HG03342 (cell line): ENCODE measurements around the gene LLGL1.

Experiments used
- ATAC-seq: cut with Tn5 transposase; IDR thresholded peaks from one replicate; pipeline ENCODE4 v1.9.1; 2021; ENCODE audit warnings: mild to moderate bottlenecking, moderate library complexity; ENCODE audit not compliant: unreplicated experiment

Gene LLGL1

DNA sequence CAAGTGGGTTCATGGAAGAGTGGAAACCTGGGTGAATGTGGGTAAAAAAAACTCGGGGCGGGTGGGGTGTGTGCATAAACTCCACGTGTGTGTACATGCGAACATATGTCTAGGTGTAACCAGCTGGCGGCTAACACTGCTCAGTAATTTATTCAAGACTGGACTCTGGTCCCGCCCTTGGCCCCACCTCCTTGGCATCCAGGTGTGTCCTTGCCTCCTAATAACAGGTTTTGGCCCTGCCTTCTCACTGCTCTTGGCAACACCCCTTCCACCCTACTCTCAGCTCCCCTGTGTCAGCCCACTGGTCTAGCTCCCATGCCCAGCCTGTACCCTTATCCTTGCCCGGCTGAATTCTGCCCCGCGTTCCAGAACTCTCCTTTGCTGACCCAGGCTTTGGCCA lies 24.8 kb downstream of the LLGL1 start:
- no peak for ATAC-seq

DNA sequence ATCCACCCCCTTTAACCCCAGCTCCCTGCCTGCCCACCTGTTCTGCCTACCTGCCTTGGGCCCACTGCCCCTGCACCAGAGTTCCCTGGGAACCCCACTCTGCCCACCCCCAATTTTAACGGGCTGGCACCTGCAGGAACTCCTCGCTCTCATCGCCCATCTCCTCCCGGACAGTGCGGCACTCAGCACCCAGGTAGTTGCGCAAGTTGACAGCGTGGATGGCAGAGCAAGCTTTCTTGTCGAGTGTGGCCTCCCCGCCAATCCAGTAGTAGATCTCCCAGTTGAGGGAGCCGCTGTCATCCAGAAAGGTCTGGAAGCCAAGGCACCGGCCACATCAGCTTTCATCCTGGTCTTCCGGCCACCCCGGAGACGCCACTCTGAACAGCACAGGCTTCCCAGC lies 25.3 kb downstream of the LLGL1 start:
- no peak for ATAC-seq

DNA sequence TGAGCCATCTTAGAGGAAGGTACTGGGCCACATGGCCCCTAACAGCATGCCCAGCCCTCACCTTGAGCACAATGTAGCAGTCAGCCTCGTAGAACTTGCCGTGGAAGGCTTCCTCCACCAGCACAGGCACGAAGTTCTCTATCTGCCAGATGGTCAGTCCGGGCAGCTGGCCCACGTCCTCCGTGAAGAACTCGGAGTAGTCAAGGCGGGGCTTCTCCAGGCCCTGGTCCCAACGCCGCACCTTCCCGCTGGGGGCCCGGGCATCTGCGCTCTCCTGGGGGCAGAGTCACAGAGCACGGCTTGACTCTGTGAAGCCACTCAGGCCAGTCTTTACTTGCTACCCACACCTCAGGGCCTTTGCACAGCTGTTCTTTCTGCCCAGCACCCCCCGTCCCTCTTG lies 25.8 kb downstream of the LLGL1 start:
- ATAC-seq, result no peak

DNA sequence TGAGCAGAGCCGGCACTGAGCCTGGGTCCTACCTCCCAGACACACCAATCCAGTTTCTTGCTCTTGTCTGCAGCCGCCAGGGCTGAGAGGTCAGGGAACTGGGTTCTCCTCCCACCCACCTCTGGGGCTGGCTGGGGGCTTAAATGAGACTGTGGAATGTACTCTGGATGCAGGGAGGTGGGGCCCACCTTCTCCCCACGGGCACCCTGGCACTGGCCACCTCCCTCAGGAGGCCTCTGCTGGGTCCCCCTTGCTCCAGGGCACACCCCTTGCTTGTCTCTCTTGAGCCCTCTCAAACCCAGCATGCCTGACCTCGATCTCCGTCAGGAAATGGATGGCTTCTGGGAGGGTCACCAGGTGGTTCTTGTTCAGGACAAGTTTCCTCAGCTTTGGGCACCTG lies 26.7 kb downstream of the LLGL1 start:
- ATAC-seq, result no peak

DNA sequence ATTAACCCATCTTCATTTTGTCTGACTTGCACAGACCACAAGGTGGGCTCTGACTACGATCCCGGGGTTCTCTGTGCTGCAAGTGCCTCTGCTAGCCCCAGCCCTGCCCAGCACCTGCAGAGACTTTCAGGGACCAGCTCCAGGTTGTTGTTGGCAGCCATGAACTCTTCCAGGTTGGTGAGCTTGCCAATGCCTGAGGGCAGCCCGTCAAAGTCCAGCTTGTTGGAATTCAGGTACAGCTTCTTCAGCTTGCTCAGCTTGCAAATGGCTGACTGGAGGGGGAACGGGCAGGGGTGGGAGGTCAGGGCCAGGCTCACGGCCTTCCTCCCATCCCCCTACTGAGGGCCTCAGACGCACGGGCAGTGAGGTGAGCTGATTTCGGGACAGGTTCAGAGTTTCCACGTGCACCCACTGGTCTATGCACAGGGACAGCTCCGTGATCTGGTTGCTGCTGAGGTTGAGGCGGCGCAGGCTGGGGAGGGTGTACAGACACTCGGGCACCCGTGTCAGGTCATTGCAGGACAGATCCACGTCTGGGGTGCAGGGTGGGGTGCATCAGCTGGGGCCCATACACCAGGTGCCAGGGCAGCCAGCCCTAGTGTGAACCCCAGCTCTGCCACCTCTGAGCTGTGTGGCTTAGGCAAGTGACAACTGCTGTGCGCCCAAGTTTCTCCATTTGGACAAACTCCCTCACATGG lies 27.9 kb downstream of the LLGL1 start:
- no peak for ATAC-seq

DNA sequence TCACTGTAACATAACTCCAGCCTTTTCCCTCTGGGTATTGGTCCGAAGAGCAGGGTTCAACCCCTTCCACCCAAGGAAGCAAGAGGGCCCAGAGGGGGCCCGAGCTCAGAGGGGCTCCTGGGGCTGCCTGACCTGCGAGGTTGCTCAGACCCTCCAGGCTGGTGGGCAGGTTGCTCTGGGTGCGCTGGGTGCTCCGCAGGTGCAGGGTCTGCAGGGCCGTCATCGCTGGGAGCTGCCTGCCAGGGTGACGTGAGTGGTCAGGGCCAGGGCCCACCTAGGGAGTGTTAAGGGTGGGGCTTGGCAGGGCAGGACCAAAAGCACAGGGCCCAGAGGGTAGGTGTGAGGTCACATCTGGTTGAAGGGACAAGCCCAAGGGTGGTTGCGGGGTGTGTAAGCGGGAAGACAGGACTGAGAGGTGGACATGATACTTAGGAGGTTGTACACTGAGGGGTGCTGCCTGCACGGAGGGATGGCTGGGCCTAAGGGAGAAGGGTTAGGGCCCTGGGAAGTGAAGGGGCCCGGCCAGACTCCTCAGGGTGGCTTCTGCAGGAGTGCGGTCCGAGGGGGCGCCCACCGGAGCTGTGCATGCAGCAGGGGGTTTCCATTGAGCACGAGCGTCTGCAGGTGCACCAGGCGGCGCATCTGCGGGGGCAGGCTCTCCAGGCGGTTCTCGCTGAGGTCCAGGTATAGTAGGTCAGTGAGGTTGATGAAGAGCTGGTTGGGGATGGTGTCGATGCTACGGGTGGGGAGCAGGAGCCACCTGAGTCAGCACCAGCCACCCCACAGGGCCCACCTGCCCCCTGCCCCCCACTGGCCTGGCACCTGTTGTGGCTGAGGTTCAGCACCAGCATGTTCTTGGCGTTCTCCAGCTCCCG lies 28.7 kb downstream of the LLGL1 start:
- ATAC-seq, result no peak

DNA sequence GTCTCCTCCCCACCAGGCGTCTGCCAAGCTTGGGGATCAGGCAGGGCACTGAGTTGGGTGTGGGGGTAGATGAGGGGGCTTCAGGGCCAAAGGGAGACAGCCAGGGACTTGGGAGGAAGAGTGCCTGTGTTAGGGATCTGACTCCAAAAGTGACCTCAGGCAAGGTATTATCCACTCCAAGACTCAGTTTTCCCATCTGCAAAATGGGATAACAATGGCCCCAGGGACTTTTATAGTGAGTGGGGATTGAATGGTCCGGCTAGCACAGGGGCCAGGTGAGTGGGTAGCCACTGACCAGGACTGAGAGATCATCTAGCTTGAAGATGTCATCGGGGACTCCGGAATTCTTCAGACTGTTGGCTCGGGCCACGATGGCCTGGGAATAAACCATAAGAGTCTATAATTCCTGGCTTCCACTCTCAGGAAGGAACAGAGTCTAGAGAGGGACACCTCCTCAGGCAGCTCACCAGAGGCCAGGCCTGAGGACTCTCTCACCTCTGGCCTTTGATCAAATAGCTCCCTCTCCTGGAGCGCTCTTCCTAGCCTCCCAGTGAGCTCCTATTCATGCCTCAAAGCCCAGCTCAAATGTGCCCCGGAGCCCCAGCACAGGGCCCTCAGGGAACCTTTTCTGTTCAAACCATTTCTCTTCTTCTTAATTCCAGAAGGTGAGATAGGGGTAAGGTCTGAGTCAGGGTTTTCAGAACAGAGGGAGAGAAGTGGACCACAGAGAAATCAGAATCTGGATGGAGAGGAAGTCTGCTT lies 29.6 kb downstream of the LLGL1 start:
- no peak for ATAC-seq

DNA sequence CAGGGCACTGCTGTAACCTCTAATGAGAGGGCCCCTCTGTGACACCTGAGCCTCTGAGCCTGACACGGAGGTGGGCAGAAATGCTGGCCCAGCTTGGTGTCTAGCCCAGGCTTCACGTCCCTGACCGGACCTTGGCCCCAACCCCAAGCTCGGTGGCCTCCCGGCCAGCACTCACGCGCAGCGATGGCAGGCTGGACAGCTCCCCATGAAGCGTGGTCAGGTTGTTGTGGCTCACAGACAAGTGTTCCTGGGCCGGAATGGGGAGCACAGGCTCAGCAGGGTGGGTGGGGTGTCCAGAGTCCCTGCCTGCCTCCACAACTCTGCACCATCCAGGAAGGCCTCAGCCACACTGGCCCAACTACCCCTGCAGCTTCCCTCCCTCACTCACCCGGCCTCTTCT lies 30.9 kb downstream of the LLGL1 start:
- ATAC-seq, result no peak

DNA sequence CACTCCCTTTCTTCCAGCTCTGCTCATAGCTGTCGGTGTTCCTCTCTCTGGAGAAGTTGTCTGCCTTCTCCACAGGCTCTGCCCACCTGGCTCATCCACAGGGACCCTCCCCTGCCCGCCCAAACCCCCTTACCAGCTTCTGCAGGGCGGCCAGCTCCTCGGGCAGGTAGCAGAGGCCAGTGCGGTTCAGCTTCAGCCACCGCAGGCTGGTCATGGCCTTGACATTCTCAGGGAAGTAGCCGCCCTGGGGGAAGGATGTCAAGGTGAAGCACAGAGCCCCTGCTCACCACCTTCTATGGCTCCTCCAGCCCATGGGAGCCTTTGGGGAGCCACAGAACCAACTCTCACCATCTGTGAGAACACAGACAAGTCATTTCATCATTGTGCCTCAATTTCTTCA lies 31.3 kb downstream of the LLGL1 start:
- ATAC-seq, result no peak

DNA sequence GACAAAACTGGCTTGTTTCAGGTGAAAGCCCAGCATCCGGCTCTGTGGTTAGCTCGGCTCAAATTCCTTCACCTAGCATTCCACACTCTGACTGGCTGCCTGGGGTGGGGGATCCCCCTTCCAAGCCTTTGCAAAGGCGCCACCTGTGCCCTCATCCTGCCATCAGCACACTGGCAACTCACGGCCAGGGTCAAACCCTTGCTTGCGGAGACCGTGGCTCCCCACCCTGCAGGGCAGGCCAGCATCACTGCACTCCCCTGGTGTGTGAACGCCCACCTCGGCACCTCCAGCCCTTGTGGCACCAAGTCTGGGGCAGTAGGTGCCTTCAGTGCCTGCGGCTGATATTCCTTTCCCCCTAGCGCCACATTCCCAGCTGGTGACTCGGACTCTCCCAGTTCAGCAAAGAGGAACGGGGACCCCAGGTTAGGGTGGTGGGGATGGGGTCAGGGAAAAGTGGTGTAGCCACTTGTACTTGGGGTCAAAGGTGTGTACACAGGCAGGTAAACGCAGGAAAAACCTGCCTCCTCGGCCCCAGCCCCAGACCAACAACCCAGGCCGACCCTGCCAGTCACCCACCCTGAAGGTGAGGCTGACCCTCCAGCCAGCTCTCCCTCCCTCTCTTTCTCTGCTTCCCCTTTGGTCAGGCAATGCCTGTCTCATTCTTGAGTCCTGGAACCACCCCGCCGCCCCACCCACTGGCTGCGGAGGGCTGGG lies 32.0 kb downstream of the LLGL1 start:
- no peak for ATAC-seq

DNA sequence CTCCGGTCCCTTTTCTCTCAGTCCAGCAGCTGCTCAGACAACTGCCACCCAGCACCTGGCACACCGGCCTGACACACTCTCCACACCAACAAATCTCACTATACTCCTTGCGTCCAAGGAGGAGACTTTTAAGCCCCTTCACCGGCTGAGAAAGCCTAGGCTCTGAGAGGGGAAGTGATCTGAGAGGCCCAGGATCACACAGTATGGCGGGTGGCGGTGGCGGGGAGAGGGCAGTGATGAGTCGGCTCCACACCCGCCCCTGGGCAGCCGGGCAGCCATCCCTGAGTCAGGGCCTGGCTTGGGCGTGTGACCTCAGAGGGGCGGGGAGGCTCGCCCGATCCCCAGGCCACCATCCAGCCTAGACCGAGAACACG lies 32.5 kb downstream of the LLGL1 start:
- ATAC-seq, result no peak

DNA sequence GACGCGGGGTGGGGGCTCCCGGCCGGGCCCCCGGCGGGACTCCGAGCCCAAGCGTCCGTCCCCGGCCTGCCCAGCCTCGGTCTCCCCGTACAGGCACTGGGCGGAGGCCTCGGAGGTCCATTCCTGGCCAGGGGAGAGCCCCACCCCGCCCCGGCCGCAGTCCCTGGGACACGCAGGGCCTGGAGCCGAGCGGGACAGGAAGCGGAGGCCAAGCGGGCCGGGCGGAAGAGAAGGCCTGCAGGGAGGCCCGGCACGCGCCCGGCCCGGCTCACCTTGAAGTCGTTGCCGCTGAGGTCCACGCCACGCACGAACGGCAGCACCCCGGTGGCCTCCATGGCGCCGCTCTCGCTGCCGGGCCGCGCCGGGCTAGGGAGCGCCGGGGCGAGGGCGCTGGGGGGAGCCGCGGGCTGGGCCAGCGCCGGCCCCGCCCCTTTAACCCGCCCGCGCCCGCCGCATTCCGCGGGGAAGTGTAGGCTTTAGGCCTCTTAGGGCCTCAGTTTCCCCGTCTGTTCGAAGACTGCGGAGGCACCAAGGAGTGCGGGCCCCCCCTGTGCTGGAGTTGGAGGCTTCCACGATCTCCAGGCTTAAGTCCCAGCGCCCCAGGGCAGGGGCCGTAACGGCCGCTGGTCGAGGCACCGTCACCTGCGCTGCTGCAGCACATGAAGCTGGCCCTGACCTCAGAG lies 33.1 kb downstream of the LLGL1 start, which contains the start of gene FLII:
Gene FLII (minus strand): TSS at position 383 of the 683 bp plus-strand sequence. CDS start 48 bp downstream, at position 335.
- ATAC-seq, result peak; percentile 26

DNA sequence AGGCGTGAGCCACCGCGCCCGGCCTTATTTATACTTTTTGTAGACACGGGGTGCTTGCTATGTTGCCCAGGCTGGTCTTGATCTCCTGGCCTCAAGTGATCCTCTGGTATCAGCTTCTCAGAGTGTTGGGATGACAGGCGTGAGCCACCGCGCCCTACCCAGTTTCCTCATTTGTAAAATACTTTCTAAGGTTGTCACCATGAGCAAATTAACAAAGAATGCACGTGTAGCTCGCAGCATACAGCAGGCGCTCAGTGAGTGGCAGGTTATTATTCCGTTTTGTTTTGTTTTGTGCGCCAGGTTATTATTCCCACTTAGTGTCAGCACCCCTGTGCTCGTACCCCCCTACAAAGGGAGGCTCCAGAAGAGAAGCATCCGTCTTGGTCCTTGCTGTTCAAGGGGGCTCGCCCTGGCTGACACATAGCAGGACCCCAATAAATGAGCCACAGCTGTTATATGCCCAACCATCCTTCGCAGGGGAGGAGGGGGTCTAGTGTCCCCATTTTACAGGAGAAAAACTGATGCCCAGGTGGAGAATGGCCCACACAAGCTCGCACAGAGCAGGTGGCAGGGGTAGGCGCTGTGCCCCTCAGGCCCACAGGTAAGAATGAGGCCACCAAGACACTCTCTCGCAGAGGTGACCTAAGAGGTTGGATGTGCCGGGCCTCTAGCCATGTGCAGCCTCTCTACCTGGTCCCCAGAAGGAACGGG lies 34.3 kb downstream of the LLGL1 start:
- ATAC-seq, result no peak

DNA sequence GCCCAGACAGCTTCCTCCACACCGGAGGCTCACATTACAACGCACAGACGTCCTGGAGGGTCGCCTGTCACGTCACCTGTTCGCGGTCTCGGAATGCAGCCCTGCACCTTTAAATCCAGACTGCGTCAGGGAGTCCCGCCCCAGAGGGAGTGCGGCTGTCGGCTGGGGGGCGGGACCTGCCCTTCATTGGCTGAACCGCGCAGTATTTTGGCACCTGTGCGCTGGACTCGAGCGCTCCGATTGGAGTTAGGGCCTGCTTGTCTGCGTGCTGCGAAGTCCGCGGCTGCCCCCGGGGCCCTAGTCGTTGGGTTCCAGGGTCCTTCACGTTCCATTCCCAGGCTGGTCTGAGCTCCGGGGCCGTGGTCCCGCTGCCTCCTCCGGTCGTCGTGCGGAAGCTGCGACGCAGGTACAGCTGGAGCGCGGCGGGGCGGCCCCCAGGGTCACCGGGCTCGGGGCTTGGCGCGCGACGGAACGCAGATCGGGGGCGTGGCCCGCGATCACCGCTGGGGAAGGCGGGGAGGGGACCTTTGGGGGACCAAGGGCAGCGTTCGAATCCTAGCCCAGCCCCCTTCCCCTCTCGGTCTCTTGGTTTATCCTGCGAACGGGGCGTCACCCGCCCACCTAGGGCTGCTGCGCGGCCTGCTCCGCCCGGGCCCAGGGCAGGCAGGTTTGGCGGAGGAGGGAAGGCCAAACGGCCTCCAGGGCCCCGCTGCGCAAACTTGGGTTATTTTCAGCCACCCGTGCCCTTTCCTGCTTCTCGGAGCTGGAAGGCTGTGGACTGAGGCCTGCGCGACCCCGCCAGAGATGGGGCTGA lies 35.1 kb downstream of the LLGL1 start, which contains the start of gene MIEF2:
Gene MIEF2 (plus strand): TSS at position 331 of the 814 bp plus-strand sequence. CDS start 2,059 bp downstream, outside the sequence.
- peak; percentile 79 for ATAC-seq

DNA sequence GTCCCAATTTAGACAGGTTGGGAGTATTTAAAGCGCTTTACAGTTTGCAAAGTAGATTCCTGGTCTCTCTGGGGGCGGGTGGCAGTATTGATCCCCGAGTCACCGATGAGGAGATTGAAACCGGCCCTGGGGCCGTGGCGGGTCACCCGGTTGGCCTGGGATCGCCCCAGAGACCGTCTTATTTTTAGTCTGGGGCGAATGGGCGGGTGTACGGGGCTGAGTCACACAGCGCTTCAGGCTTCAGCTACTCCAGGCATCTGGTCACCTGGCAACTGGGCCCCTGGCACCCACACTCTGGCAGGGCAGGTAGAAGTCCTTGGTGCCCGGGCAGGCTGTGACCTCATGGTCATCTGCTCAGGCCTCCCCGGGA lies 35.7 kb downstream of the LLGL1 start:
- ATAC-seq, result peak; percentile 10

DNA sequence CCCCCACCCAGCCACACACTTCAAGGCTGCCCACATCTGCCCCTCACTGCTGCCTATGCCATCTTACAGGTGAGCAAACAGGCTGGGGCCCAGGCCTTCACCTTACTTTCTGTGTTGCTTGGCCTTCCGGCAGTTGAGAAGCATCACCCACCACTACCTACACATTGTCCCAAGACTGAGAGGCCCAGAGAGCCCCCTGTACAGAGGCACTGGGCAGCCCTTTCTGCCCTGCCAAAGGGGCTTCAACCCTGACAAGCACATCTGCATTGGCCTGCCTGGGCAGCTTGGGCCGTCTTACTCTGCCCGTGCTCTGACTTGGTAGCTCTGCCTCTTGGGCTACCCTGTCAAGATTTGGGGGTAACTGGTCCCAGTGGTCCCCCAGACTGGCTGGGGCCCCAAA lies 36.2 kb downstream of the LLGL1 start:
- no peak for ATAC-seq

DNA sequence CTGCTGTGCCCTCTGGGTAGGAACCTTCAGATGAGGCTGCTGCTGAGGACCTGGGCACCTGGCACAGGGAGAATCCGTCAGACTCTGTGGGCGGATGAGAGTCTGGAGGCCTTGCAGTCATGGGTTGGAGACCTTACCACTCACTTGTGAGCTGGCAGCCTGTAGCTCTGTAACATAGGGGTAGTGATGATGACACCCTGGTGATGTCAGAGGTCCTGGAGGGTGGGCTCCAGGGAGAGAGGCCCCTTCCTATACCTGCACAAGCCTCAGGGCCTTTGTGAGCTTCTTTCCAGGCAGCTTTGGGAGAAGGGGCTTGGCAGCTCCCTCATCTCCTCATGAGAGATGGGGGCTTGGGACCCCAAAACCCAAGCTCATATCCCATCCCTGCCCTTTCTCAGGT lies 36.7 kb downstream of the LLGL1 start:
- ATAC-seq, result no peak

DNA sequence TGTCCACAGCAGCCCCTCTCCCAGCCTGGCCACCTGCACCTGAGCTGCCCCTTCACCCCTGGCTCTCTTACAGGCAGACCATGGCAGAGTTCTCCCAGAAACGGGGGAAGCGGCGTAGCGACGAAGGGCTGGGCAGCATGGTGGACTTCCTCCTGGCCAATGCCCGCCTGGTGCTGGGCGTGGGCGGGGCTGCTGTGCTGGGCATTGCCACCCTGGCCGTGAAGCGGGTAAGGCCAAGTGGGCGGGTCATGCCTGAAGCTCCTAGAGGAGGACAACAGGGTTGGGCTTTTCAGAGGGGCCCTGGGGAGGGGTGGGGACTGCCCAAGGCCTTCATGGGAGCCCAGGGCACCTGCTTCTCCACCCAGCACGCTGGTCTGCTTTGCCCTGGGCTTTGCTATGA lies 37.2 kb downstream of the LLGL1 start:
- ATAC-seq, result no peak
